Measurements from ENCODE around the gene CRY2. TPM values are rescaled to one million over a fixed set of nuclear protein-coding genes. Genes with fewer than 3 reads are reported as not detected.
"Not testable (repeated sequence)": the region's sequence is repeated elsewhere in the genome, so short reads cannot be mapped to it uniquely, and the experiment has no call there.

CRY2 gene
- total RNA-seq, 4 donors from 2014 or later = 5.6 to 21.0 (median 13.4) TPM

GRCh38 chr11:45832811-45833441 is 14.3 kb upstream of the CRY2 start:
- no peak overlapping the region for H3K4me3 ChIP-seq
- no peak for TF ChIP-seq POLR2A (IDR thresholded peaks at IDR 0.05)
- no peak for TF ChIP-seq CTCF (IDR thresholded peaks at IDR 0.05)
- intact Hi-C loops (cut with DNase I) = no loop called here
- no peaks in the 10 kb centered on the region for H3K4me1 ChIP-seq
- peaks cover 0 to 5% (median 0%) of the 10 kb centered on the region in 4 donors for H3K27me3 ChIP-seq
- no peaks in the 10 kb centered on the region for H3K36me3 ChIP-seq
- no peak for DNase-seq
- no peak overlapping the region for H3K27ac ChIP-seq
- WGBS, 2 donors = 69 to 86% methylated on average over 9 of the region's 9 CpGs
- no peaks in the 10 kb centered on the region for H3K9me3 ChIP-seq

GRCh38 chr11:45833761-45834160 is 13.5 kb upstream of the CRY2 start:
- intact Hi-C loops (cut with DNase I) = no loop called here
- 27 to 63% methylated on average over 3 of the region's 3 CpGs for WGBS, 2 donors
- DNase-seq = no peak

GRCh38 chr11:45834298-45834756 is 12.9 kb upstream of the CRY2 start:
- Histone ChIP-seq H3K9me3 (no peaks in the 10 kb centered on the region), H3K36me3 (no peaks in the 10 kb centered on the region), H3K27ac (no peak overlapping the region), H3K27me3 (no peaks in the 10 kb centered on the region), H3K4me3 (no peak overlapping the region), H3K4me1 (no peaks in the 10 kb centered on the region)
- no peak for DNase-seq
- intact Hi-C loops (cut with DNase I) = no loop called here
- TF ChIP-seq CTCF (IDR thresholded peaks at IDR 0.05) = no peak
- WGBS, 2 donors = 62 to 80% methylated on average over 2 to 4 of the region's 4 CpGs

More at GRCh38 chr11:45833761-45834160, 13.5 kb upstream of the CRY2 start:
- no peaks in the 10 kb centered on the region for H3K4me1 ChIP-seq
- no peak overlapping the region for H3K27ac ChIP-seq
- no peak for TF ChIP-seq POLR2A (IDR thresholded peaks at IDR 0.05)
- no peaks in the 10 kb centered on the region for H3K36me3 ChIP-seq
- no peaks in the 10 kb centered on the region for H3K9me3 ChIP-seq
- no peaks in the 10 kb centered on the region for H3K27me3 ChIP-seq
- H3K4me3 ChIP-seq = no peak overlapping the region

GRCh38 chr11:45839204-45839603 is 8.1 kb upstream of the CRY2 start:
- WGBS, 2 donors = 60 to 73% methylated on average over 6 of the region's 6 CpGs
- Histone ChIP-seq H3K36me3 (no peaks in the 10 kb centered on the region), H3K9me3 (no peaks in the 10 kb centered on the region), H3K4me3 (no peak overlapping the region), H3K27me3 (no peaks in the 10 kb centered on the region), H3K27ac (no peak overlapping the region), H3K4me1 (peaks cover 0 to 11% (median 0%) of the 10 kb centered on the region in 3 donors)
- intact Hi-C loops (cut with DNase I) = no loop called here
- TF ChIP-seq CTCF (IDR thresholded peaks at IDR 0.05) (no peak), POLR2A (IDR thresholded peaks at IDR 0.05) (no peak)
- no peak for DNase-seq

GRCh38 chr11:45840251-45840650 is 7.0 kb upstream of the CRY2 start:
- H3K9me3 ChIP-seq; H3K27ac ChIP-seq; H3K4me3 ChIP-seq; DNase-seq; H3K27me3 ChIP-seq; H3K36me3 ChIP-seq; intact Hi-C loops (cut with DNase I): not testable (repeated sequence)
- 79 to 85% methylated on average over 12 to 13 of the region's 13 CpGs for WGBS, 2 donors
- H3K4me1 ChIP-seq = peaks cover 0 to 11% (median 0%) of the 10 kb centered on the region in 3 donors

GRCh38 chr11:45843158-45843924 is 3.9 kb upstream of the CRY2 start:
- peak; percentile 48 for DNase-seq
- H3K4me1 ChIP-seq = peaks cover under 1 to 26% (median 5%) of the 10 kb centered on the region in 3 donors
- H3K9me3 ChIP-seq = no peaks in the 10 kb centered on the region
- intact Hi-C loops (cut with DNase I) = no loop called here
- no peaks in the 10 kb centered on the region for H3K36me3 ChIP-seq
- TF ChIP-seq CTCF (IDR thresholded peaks at IDR 0.05) (peak; percentile 95 to 97 (median 96)), POLR2A (IDR thresholded peaks at IDR 0.05) (no peak)
- H3K4me3 ChIP-seq = peak overlapping the region in 3 of 4 donors; percentile 4 to 49 (median 5)
- 12 to 19% methylated on average over 13 to 17 of the region's 22 CpGs for WGBS, 2 donors
- no peaks in the 10 kb centered on the region for H3K27me3 ChIP-seq
- peak overlapping the region; percentile 37 to 76 (median 65) for H3K27ac ChIP-seq

Measured in esophagus squamous epithelium (tissue), 5 donors.